GM12891 (cell line): ENCODE measurements around the gene NSL1.

Experiments used
- POLR2A ChIP-seq: IDR thresholded peaks from 2 replicates; pipeline ENCODE4 v1.6.1; 2011; ENCODE audit warnings: low read depth, low read length, control low read depth
- POLR2AphosphoS5 ChIP-seq: IDR thresholded peaks from 2 replicates; pipeline ENCODE4 v1.6.1; 2011; ENCODE audit warnings: low read depth, low read length, control low read depth
- SPI1 ChIP-seq: IDR thresholded peaks from 2 replicates; pipeline ENCODE4 v1.6.1; 2011; ENCODE audit warnings: low read depth, low read length, control low read depth
- TAF1 ChIP-seq: IDR thresholded peaks from 2 replicates; pipeline ENCODE4 v1.6.1; 2011; ENCODE audit warnings: low read depth, low read length, control low read depth

DNA sequence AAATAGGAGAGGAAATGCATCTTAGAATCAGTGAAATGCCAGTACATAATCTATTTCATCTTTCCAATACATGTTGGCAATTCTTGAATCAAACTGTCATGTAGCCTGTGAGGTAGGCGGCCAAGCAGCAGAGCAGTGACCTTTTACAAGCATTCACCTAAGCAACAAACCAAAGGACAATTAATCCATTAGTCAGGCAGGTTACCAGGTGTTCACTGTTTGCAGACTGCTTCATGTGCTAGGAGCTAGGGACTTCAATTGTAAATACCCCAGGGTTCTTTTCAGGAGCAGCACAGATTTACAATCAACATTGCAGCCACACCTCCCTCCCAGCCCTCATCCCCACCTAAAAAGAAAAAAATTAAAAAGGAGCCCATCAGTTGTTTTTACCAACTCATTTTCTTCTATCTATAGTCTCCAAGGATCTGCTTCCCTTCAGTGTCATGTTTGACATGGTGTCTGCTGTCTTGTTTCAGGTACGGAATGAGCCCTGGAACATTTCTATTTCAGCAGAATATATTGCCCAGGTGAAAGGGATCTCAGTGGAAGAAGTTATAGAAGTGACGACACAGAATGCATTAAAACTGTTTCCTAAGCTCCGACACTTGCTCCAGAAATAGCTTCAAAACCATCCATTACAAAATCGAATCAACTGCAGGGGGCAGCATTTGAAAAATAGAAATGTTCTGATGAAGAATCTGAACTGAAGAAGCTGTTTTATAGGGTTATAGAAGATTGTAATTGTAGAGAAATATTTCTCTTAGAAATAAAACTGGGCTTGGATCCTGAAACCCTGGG, 23.2 kb upstream of the NSL1 start:
- TF ChIP-seq TAF1 (no peak), SPI1 (no peak), POLR2AphosphoS5 (no peak), POLR2A (no peak)
